GM12865 (cell line): Measurements from ENCODE around the gene RFX7.
"Not testable (repeated sequence)": the region's sequence is repeated elsewhere in the genome, so short reads cannot be mapped to it uniquely, and the experiment has no call there.

ENCODE experiments used
- DNase-seq: peaks from one replicate; pipeline ENCODE4 v3.0.0; 2010; ENCODE audit warnings: low read depth
- H3K4me3 ChIP-seq: 2 replicates; pipeline ENCODE4 v1.5.1; 2011; ENCODE audit warnings: mild to moderate bottlenecking, low read depth, low read length, control low read depth
- TF ChIP-seq, protein P1 (sequence below): IDR thresholded peaks from 2 replicates; pipeline ENCODE4 v1.5.1; 2011; ENCODE audit warnings: low read length, control low read depth, low read depth, inconsistent platforms; ENCODE audit not compliant: insufficient read depth; ENCODE audit errors: missing control alignments

Gene RFX7

DNA sequence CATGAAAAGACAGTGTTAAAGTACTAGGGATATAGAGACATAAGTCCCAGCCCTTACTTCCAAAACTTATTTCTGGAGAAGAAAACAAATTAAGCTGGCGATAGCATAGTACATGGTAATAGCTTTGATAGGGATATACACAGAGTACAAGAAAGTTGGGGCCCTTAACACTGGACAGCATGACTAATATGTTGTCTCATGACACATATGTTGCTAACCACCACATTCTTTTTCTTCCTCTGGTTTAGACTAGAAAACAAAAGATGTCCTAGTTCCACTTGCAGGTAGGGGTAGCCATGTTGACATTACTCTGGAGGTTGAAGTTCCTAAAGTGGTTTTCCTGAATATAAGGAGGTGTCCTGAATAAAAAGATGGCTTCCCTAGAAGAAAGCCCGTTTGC, 75.3 kb downstream of the RFX7 start:
- TF ChIP-seq, protein P1, sequence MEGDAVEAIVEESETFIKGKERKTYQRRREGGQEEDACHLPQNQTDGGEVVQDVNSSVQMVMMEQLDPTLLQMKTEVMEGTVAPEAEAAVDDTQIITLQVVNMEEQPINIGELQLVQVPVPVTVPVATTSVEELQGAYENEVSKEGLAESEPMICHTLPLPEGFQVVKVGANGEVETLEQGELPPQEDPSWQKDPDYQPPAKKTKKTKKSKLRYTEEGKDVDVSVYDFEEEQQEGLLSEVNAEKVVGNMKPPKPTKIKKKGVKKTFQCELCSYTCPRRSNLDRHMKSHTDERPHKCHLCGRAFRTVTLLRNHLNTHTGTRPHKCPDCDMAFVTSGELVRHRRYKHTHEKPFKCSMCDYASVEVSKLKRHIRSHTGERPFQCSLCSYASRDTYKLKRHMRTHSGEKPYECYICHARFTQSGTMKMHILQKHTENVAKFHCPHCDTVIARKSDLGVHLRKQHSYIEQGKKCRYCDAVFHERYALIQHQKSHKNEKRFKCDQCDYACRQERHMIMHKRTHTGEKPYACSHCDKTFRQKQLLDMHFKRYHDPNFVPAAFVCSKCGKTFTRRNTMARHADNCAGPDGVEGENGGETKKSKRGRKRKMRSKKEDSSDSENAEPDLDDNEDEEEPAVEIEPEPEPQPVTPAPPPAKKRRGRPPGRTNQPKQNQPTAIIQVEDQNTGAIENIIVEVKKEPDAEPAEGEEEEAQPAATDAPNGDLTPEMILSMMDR = no peak
- DNase-seq = no peak
- no peak overlapping the region for H3K4me3 ChIP-seq

DNA sequence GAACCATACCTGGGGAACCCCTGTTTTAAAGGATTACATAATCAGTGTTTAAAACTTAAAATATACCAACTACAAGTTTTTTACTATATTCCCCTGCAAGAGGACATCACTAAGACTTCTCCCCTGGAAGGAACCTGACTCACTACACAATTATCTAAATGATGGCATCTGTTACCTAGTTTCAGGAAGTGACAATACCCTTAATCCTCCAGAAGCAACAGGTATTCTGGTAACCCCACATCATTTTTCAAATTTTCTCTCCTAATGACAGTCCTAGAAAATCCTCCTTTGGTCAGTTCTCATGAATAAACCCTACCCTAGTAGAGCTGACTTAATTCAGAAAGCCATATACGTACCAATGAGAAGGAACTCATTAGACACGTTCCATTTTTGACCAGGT, 78.4 kb downstream of the RFX7 start:
- TF ChIP-seq, protein P1 = no peak

GRCh38 chr15:56160966-56161365, 82.7 kb downstream of the RFX7 start:
- DNase-seq = no peak
- TF ChIP-seq, protein P1 = no peak

More for the DNA sequence above, 78.4 kb downstream of the RFX7 start:
- DNase-seq = no peak
- H3K4me3 ChIP-seq = no peak overlapping the region

GRCh38 chr15:56156877-56157276, 86.8 kb downstream of the RFX7 start:
- H3K4me3 ChIP-seq = no peak overlapping the region
- TF ChIP-seq, protein P1 = no peak

More at GRCh38 chr15:56160966-56161365, 82.7 kb downstream of the RFX7 start:
- no peak overlapping the region for H3K4me3 ChIP-seq

GRCh38 chr15:56155278-56155677, 88.4 kb downstream of the RFX7 start:
- DNase-seq, H3K4me3 ChIP-seq: not testable (repeated sequence)

More at GRCh38 chr15:56156877-56157276, 86.8 kb downstream of the RFX7 start:
- DNase-seq = no peak

GRCh38 chr15:56154768-56155167, 88.9 kb downstream of the RFX7 start:
- not testable (repeated sequence) for H3K4me3 ChIP-seq, DNase-seq

GRCh38 chr15:56150204-56150603, 93.5 kb downstream of the RFX7 start:
- DNase-seq = no peak
- TF ChIP-seq, protein P1 = no peak
- H3K4me3 ChIP-seq = no peak overlapping the region

DNA sequence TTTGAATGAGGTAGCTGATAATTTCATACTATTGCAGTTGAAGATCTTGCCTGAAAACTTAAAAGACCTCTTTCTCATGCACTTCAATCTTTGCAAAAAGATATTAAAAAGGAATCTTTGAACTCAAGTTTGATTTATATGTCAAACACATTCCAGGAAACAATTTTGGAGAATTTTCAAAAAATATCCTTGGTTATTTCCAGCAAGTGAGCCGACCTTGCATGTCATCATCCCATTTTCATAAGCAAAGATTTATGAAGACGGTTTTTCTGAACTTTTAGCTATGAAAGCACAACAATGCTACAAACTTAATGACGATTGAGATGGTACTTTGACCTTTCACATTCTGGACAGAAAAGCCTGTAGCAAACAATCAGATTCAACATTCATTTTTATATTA, 95.6 kb downstream of the RFX7 start:
- H3K4me3 ChIP-seq = no peak overlapping the region
- TF ChIP-seq, protein P1 = no peak
- no peak for DNase-seq
